Gastroesophageal sphincter (tissue), 3 donors: ENCODE data around the gene DRC7.

ENCODE experiments used
- EP300 ChIP-seq: sonication (generic); formaldehyde crosslinking; IDR thresholded peaks from one replicate; pipeline ENCODE4 v1.6.1; 2017; ENCODE audit warnings: antibody characterized with exemption, mild to moderate bottlenecking
- POLR2A ChIP-seq, 2 donors: fragments of 450-650 bp; IDR thresholded peaks; one replicate each; pipeline ENCODE4 v1.6.1; 2017; ENCODE audit warnings: antibody characterized with exemption in 2 of 2, mild to moderate bottlenecking in 2 of 2, moderate library complexity in 1 of 2
- POLR2AphosphoS5 ChIP-seq: sonication (generic); formaldehyde crosslinking; IDR thresholded peaks from one replicate; pipeline ENCODE4 v1.6.1; 2017; ENCODE audit warnings: antibody characterized with exemption
- TF ChIP-seq, protein P1 (sequence below), 4 experiments: fragments of 200-600 bp in 2 of 4; fragments of 450-650 bp in 2 of 4; sonication (generic) in 1 of 4; IDR thresholded peaks; one replicate each; pipeline ENCODE4 v1.5.1; 2017 to 2019; ENCODE audit warnings: antibody characterized with exemption in 4 of 4, mild to moderate bottlenecking in 2 of 4, moderate library complexity in 2 of 4

DNA sequence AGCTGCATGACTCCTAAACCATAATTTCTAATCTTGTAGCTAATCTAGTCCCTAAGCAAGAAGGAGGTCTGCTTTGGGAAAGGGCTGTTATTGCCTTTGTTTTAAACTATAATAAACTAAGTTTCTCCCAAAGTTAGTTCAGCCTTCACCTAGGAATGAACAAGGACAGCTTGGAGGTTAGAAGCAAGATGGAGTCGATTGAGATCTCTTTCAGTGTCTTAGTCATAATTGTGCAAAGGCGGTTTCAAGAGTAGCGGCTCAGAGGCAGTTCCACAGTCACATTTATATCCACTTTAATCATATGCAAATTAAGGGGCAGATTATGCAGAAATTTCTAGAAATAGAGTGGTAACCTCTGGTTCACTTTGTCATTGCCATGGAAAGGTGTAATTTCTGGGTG, 17.4 kb downstream of the DRC7 start:
- TF ChIP-seq POLR2AphosphoS5 (no peak), POLR2A (IDR thresholded peaks at IDR 0.05) (no peak), EP300 (no peak)
- TF ChIP-seq, protein P1, sequence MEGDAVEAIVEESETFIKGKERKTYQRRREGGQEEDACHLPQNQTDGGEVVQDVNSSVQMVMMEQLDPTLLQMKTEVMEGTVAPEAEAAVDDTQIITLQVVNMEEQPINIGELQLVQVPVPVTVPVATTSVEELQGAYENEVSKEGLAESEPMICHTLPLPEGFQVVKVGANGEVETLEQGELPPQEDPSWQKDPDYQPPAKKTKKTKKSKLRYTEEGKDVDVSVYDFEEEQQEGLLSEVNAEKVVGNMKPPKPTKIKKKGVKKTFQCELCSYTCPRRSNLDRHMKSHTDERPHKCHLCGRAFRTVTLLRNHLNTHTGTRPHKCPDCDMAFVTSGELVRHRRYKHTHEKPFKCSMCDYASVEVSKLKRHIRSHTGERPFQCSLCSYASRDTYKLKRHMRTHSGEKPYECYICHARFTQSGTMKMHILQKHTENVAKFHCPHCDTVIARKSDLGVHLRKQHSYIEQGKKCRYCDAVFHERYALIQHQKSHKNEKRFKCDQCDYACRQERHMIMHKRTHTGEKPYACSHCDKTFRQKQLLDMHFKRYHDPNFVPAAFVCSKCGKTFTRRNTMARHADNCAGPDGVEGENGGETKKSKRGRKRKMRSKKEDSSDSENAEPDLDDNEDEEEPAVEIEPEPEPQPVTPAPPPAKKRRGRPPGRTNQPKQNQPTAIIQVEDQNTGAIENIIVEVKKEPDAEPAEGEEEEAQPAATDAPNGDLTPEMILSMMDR (IDR thresholded peaks at IDR 0.05) = no peak
